Activated CD4-positive, alpha-beta T cell treated with anti-CD3 and anti-CD28 coated beads, Interleukin-2, Interleukin-6, amounts not matched to agents 100 ng/mL and 50 ng/mL, durations not matched to agents 16 hours and 8 hours (primary cell): ENCODE data around the gene HOXA4.
A peak's percentile ranks its signal among the peaks of the same experiment; 100 is the strongest.

ENCODE experiments used
- DNase-seq: peaks from one replicate; pipeline ENCODE4 v3.0.0-alpha.2; 2020

Gene HOXA4

GRCh38 chr7:27157702-27158431, 27.3 kb upstream of the HOXA4 start:
- no peak for DNase-seq

- no peak for DNase-seq
These were observed 26.6 kb upstream of the HOXA4 start for GRCh38 chr7:27156916-27157701.

- no peak for DNase-seq
These were observed 25.9 kb upstream of the HOXA4 start, which contains the start of gene HOXA7 for GRCh38 chr7:27156508-27156898. Gene HOXA7, minus strand, starts transcription at chr7:27156675. Its CDS starts 130 bp downstream, at chr7:27156545.

- no peak for DNase-seq
These were observed 25.4 kb upstream of the HOXA4 start for GRCh38 chr7:27155816-27156507.

- DNase-seq: no peak
These were observed 24.6 kb upstream of the HOXA4 start for GRCh38 chr7:27154901-27155815.

GRCh38 chr7:27154369-27154768, 23.8 kb upstream of the HOXA4 start:
- no peak for DNase-seq

GRCh38 chr7:27153526-27153925, 23.0 kb upstream of the HOXA4 start:
- DNase-seq: no peak

- DNase-seq: no peak
These were observed 22.4 kb upstream of the HOXA4 start for GRCh38 chr7:27152816-27153442.

GRCh38 chr7:27151931-27152815, 21.6 kb upstream of the HOXA4 start, which contains the start of gene HOXA3:
Gene HOXA3, minus strand, starts transcription at chr7:27152583. Its CDS starts 41,943 bp downstream, at chr7:27110640.
- DNase-seq: no peak

GRCh38 chr7:27151341-27151930, 20.9 kb upstream of the HOXA4 start:
- no peak for DNase-seq

- peak; percentile 75 for DNase-seq
These were observed 20.2 kb upstream of the HOXA4 start for GRCh38 chr7:27150568-27151340.

GRCh38 chr7:27149842-27150567, 19.4 kb upstream of the HOXA4 start:
- DNase-seq: no peak

GRCh38 chr7:27148756-27149641, 18.4 kb upstream of the HOXA4 start:
- no peak for DNase-seq

- no peak for DNase-seq
These were observed 17.6 kb upstream of the HOXA4 start for GRCh38 chr7:27148031-27148755.

GRCh38 chr7:27147199-27148030, 16.9 kb upstream of the HOXA4 start, which contains the start of gene HOXA6:
Gene HOXA6, minus strand, starts transcription at chr7:27147774. Its CDS starts 25 bp downstream, at chr7:27147749.
- no peak for DNase-seq
